Fibroblast of mammary gland (primary cell): Measurements from ENCODE around the gene BZW1.

Experiments used
- DNase-seq: peaks from one replicate; pipeline ENCODE4 v3.0.0-alpha.2; 2010; ENCODE audit warnings: low read depth
- H3K4me3 ChIP-seq: 2 replicates; pipeline ENCODE4 v1.5.1; 2011; ENCODE audit warnings: low read depth, mild to moderate bottlenecking, low read length, moderate library complexity; ENCODE audit not compliant: control insufficient read depth
- TF ChIP-seq, protein P1 (sequence below): conservative IDR thresholded peaks from 2 replicates; pipeline ENCODE4 v1.5.1; 2011; ENCODE audit warnings: low read depth, low read length, inconsistent platforms; ENCODE audit not compliant: control insufficient read depth, insufficient read depth

The BZW1 gene

DNA sequence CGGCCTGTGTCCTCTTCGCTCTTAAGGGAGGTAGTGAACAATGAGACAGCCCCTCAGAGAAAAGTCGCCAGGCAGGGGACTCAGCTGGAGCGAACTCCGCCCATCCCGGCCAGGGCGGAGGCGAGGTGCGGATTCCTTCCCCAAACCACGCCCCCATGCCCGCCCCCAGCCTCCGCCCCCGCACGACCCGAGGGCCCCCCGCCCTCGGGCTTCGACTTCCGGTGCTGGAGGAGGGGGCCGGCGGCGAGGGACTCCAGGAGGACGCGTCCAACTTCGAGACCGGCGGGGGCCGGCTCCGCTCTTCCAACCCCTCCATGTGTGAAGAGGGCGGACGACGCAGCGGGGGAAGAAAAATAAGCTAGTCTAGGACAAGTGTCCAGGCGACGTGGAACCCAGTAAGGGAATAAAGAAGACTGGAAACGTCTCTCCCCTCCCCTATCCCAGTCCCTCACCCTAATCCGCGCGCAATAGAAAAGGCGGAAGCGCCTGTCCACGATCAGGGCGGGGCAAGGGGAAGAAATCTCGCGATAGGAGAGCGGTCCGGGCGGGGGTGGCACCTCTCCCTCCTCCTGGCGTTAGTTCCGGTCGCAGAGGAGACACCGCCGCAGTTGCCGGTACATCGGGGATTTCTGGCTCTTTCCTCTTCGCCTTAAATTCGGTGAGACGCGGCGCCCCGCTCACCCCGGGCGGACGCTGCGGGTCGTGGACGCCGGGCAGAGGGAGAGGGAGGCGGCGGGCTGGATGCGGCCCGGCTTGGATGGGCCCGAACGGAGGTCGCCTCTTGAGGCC, at the start of gene BZW1:
Gene BZW1, plus strand, starts transcription at position 578 of the 789 bp plus-strand sequence. CDS start 1,308 bp downstream, outside the sequence.
- TF ChIP-seq, protein P1, sequence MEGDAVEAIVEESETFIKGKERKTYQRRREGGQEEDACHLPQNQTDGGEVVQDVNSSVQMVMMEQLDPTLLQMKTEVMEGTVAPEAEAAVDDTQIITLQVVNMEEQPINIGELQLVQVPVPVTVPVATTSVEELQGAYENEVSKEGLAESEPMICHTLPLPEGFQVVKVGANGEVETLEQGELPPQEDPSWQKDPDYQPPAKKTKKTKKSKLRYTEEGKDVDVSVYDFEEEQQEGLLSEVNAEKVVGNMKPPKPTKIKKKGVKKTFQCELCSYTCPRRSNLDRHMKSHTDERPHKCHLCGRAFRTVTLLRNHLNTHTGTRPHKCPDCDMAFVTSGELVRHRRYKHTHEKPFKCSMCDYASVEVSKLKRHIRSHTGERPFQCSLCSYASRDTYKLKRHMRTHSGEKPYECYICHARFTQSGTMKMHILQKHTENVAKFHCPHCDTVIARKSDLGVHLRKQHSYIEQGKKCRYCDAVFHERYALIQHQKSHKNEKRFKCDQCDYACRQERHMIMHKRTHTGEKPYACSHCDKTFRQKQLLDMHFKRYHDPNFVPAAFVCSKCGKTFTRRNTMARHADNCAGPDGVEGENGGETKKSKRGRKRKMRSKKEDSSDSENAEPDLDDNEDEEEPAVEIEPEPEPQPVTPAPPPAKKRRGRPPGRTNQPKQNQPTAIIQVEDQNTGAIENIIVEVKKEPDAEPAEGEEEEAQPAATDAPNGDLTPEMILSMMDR: no peak
- peak within 1 kb of the TSS; percentile 80 for H3K4me3 ChIP-seq
- DNase-seq: peak; percentile 95

DNA sequence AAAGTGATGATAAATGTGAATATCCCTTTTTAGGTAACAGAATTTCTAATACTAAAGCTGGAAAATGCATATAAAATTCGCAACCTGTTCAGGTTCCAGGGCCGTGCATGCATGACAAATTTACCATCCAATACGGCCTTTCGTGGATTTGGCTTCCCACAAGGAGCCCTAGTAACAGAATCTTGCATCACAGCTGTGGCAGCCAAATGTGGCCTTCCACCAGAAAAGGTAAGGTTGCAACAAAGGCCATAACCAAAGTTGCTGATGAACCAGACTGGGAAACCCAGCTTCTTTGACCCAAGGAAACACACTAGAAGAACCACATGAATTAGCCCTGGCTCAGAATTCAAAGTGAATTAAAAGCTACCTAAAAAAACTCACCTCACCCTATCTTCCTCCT, 49.6 kb upstream of the BZW1 start:
- TF ChIP-seq, protein P1: no peak
- no peak overlapping the region for H3K4me3 ChIP-seq
- DNase-seq: peak; percentile 41

- TF ChIP-seq, protein P1: no peak
- no peak for DNase-seq
- no peak overlapping the region for H3K4me3 ChIP-seq
Measured at GRCh38 chr2:200763422-200763821, 48.3 kb upstream of the BZW1 start.

GRCh38 chr2:200765139-200765951, 46.4 kb upstream of the BZW1 start:
- DNase-seq: peak; percentile 97
- TF ChIP-seq, protein P1: no peak
- H3K4me3 ChIP-seq: no peak overlapping the region

DNA sequence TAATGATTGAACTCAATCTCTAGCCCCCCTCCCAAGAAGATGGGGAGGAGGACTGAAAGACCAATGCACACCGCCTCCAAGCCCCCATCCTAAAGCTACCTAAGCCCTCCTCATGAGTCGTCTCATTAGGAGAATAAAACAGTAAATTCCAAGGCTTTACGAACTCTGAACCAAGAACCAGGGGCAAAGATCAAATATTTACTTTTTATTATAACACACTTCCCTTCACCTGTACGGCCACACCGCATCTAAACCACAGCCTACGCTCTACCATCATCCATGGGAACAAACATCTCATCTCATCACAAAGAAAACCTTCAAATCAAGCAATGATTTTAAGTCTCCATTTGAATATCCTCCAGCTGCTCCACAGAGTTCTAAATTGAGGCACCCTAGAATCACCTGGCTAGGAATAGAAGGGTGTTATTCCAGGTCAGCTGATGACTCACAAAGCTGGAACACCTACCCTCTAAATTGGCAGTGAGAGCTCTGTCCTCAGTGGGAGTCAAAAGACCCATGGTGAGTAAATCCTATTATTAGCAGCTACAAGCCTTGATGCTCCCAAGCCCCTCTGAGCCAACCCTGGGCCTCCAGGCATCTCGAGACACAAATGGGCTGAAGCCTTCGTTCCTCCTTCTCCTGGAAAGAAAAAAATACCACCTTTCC, 45.6 kb upstream of the BZW1 start:
- TF ChIP-seq, protein P1: no peak
- no peak overlapping the region for H3K4me3 ChIP-seq
- DNase-seq: peak; percentile 49

- no peak for DNase-seq
- H3K4me3 ChIP-seq: no peak overlapping the region
- TF ChIP-seq, protein P1: no peak
Measured at GRCh38 chr2:200767111-200767885, 44.4 kb upstream of the BZW1 start.
